GM04503 (cell line): ENCODE results near the gene KISS1.

Experiments used
- DNase-seq: peaks from one replicate; pipeline ENCODE4 v3.0.0-alpha.2; 2012; ENCODE audit warnings: low read depth

Gene KISS1

DNA sequence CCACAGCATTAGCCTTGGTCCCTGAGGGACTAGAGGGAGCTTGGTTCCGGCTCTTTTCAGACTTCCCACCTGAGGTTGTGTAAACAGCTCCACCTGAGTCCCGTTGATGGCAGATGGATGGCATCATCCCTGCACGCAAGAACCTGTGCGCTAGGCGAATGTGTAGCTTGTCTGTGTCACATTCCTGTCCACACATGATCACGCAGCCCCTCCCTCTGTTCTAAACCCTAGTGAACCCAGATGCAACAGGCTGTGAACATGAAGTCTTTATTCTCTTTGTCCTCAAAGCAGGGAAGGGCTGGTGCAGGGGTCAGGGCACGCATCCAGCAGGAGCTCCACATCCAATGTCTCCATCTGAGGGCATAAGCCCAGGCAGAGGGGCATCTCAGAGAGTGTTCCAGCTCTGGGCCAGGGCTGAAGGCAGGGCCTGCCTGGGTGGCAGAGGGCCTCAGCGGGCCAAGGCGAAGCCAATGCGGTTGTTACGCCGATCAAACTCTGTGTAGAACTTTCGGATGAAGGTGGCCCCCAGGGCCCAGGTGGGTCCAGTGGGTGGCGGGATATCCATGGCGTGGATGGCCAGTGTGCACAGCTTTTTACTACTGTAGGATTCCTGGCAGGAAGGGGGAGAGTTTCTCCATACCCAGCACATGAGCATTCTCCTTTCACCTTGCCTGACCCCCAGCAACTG lies 41.6 kb downstream of the KISS1 start:
- no peak for DNase-seq

DNA sequence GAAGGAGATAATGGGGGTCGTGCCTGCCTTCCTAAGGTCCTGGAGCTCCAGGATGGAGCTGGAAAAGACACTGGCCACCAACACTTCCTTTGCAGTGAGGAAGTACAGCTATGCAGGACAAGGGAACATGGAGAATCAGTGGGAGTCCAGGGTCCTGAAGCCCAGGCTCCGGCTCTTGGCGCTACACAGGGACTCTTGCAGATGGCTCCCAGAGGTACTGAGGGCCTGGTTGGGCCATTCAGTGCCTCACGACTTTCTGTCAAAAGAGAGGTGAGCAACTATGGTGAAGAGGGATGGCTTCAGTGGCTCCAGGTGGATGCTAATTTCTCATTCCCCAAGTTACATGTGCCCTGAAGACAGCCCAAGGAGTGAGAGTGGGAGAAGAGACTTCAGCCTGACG lies 42.6 kb downstream of the KISS1 start:
- DNase-seq = no peak

DNA sequence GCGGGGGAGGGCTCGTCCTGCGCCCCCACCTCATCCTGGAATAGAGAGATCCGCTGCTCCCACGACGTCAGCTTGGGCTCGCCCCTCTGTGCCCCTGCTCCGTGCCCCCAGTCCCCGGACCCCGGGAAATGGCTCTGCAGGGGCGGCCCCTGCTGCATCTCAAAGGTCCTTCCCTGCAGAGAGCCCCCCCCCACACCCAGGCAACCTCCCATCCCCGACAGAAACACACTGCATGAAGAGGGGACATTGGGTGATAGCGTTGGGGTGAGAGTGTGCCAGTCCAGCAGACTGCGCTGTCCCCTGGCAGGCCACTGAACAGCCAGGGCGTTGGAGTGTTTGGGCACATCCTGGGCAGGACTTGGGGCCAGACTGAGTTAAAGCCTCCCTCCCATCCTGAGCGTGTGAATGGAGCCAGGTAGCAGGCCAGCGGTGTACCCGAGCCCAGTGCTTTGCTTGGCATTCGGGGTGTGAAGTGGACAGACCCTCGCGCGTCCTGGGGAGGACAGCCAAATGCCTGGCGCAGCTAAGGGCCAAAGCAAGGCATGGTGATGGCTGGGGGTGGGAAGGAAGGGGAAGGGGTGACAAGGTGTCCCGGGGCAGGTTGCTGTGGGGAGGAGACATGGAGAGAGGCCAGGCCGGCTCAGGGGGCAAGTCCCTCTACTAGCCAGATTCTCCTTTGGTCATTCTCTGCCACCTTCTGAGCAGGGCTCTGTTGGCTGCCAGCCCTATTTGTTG lies 43.8 kb downstream of the KISS1 start:
- DNase-seq = no peak

DNA sequence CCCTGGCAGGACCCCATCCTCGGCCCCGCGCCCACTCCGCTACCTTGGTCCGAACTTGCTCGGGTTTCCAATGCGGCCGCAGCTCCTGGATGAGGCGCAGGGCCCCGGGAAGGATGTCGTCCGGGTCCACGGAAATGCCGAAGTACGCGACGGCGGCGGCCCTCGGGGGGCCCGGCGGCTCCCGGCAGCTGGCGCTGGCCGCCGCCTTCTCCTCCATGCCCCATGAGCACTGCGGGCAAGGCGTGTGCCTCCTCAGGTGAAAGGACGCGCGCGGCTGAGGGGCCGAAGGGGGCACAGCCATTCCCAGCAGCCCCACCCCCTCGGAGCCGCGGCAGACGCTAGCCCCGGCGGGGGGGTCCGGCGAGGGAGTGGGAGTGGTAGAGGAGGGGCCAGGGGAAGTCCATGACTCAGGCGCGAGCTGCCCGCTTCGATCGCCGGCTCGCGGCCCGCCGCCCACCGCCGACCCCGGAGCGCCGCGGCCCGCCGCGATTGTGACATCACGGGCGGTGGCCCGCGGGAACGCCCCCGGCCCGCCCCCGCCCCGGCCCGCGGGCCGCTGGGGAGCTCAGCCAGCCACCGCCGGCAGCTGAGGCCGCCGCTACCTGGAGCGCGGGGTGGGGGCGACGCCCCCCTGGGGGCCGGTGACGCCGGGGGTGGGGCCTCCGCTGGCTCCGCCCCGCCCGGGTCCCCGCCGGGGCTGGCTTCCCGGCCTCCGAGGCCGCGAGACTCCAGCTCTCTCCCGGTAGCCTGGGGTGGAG lies 44.6 kb downstream of the KISS1 start, which contains the start of gene ETNK2:
ETNK2 (minus strand) TSS at position 493 of the 758 bp plus-strand sequence; CDS start at position 301, 192 bp downstream.
- no peak for DNase-seq

DNA sequence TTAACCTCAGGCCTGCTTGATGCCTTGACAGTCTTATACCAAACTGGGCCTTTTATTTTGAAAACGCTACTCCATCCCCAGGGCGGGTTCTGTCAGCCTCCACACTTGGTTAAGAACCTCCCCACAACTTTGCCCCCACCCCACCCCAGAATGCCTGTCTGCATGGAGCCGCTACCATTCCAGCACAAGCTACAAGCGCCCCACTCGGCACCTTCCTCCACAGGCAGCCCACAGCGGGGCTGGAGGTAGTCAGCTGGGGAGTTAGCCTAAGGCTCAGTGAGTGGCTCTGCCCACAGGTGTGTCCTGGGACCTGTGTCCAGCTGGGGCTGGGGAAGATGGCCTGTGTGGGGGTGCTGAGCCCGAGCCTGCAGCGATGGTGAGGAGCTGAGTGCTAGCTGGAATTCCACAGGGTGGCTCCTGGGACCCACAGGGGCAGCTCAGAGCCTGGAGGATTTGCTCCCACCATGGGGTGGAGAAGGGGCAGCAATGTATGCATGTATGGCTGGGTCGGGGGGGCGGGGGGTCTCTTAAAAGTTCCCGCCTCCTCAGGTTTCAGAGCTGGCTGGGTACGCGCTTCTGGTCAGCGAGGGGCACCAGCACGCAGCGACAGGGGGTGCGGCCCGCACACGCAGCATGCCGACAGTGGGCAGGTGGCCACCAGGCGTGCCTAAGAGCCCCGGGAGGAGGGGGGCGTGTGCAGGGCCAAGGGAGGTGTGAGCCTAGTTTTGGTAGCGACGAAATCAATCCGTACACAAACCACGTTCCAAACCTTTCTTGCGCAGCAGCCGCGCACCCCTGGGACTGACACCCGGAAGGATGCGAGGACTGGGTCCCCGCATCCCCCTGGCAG lies 45.4 kb downstream of the KISS1 start:
- no peak for DNase-seq

- DNase-seq = no peak
These were observed 46.4 kb downstream of the KISS1 start for GRCh38 chr1:204149635-204150565.

DNA sequence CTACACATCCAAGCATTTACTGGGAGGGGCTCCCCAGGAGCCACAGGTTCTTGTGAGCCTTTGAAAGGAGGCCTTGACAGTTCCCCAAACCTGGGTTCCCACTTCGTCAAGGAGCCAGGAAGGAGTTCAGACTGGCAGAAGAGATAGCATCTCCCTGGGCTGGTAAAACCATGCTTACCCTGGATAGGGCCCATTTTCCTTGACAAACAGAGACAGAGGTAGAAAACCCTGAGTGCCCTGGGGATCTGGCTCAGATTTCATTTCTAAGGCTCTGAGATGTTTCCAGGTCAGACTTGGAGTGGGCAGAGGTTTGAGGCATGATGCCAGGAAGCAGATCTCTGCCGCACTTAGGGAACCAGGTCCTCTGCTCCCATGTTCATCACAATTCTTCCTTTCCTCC lies 47.2 kb downstream of the KISS1 start:
- no peak for DNase-seq

- no peak for DNase-seq
These were observed 48.6 kb downstream of the KISS1 start for GRCh38 chr1:204147406-204148383.

DNA sequence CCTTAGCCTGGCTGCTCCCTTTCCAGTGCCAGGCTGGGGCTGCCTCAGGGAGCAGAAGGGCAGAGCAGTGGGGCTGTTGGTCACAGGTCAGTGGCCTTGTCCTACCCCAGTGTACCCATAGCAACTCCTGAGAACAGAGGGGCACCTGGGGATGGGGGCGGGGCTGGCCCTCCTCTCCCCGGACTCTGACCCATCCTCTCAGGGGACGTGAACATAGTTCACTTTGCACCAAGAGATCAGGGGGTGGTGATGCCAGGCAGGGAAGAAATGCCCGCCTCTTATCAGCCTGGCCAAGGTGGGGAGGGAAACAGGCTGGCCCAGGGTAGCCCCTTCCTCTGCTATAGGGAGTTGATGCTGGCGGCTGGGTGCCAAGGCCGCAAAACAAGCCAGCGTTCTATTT lies 49.3 kb downstream of the KISS1 start:
- DNase-seq = no peak

GRCh38 chr1:204146309-204146708 lies 50.0 kb downstream of the KISS1 start:
- no peak for DNase-seq

- DNase-seq = no peak
These were observed 51.2 kb downstream of the KISS1 start for GRCh38 chr1:204145033-204145504.

DNA sequence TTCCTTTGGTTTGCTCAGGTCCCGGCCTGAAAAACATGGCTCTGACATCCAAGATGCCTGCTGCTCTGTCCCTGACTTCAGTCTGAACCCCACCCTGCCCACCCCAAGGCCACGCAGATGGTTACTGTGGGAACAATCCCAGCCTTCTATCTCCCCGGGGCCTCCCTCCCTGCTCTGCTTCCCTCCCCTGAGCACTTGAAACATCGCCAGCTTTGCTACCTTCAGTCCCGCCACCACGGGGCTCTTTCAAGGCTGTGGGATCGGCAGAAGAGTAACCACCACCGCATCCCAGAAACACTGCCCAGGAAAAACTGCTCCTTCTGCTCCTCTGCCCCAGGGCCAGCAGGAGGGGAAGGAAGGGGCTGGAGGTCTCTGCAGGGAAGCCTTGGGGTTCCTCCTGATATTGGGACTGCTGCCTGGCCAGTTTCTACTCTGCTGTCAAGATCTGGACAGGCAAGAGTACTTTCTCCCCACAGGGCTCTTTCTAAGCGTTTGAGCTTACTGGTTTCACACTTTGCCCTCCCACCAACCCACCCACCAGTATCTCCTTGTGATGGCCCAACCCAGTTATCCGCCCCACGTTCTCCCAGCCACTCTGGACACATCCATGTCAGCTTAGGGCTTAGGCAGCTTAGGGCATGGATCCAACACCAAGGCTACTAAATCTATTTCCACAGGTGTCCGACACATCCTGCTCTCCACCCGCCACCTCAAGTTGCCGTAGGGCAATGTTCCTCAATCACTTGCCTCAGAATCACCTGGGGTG lies 52.8 kb downstream of the KISS1 start:
- no peak for DNase-seq

- DNase-seq = no peak
These were observed 54.0 kb downstream of the KISS1 start for GRCh38 chr1:204142032-204142974.

DNA sequence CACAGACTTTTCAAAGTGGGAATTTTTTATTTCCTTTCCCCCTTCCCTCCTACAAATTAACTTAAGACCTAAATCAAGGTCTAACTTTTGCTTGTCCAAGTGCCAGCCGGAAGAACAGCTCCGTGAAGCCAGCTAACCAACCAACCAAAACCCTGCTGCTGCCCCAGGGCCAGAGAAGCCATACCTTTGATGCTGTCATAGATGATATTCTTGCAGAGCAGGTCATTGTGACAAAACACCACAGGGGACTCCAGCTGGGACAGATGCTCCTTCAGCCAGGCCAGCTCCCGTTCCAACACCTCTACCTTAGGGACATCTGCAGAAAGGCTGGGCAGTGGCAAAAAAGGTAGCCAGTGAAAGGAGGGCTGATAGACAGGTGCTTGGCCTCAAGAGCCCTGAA lies 55.2 kb downstream of the KISS1 start:
- no peak for DNase-seq
